Measurements from ENCODE around the gene PPARD.

GRCh38 chr6:35294308-35294945 is 47.9 kb upstream of the PPARD start:
- TF ChIP-seq POLR2A (IDR thresholded peaks at IDR 0.05) (no peak), CTCF (IDR thresholded peaks at IDR 0.05 in 4 of 5, conservative IDR thresholded peaks at IDR 0.05 in 1 of 5) (peak; percentile 40 to 79 (median 65))

Measured in gastrocnemius medialis (tissue), 4 donors.